SK-N-SH (cell line): ENCODE data around the gene ENTPD2.

ENCODE experiments used
- CHD2 ChIP-seq: fragments of 150-350 bp; IDR thresholded peaks from 2 replicates; pipeline ENCODE4 v1.6.1; 2018; ENCODE audit warnings: low read length; ENCODE audit not compliant: partially characterized antibody
- CTCF ChIP-seq: fragments of 200-600 bp; sonication (generic); IDR thresholded peaks from 2 replicates; pipeline ENCODE4 v1.6.1; 2017; ENCODE audit warnings: antibody characterized with exemption, mild to moderate bottlenecking, moderate library complexity
- ELF1 ChIP-seq: IDR thresholded peaks from 2 replicates; pipeline ENCODE4 v1.4.0; 2012
- EP300 ChIP-seq, 2 experiments: IDR thresholded peaks; 2 replicates each; pipeline versions ENCODE4 v1.4.0 to v1.6.1; 2012; ENCODE audit warnings: borderline replicate concordance in 1 of 2, low read depth in 1 of 2, low read length in 1 of 2
- EZH2phosphoT487 ChIP-seq: fragments of 200-600 bp; sonication (generic); IDR thresholded peaks from 2 replicates; pipeline ENCODE4 v1.6.1; 2017; ENCODE audit warnings: low read depth, mixed run types, mild to moderate bottlenecking, antibody characterized with exemption, moderate library complexity, borderline replicate concordance
- MXI1 ChIP-seq: IDR thresholded peaks from 2 replicates; pipeline ENCODE4 v1.6.1; 2012; ENCODE audit warnings: mild to moderate bottlenecking, low read depth, low read length, improper control_type of control experiment
- POLR2AphosphoS5 ChIP-seq: IDR thresholded peaks from 2 replicates; pipeline ENCODE4 v1.6.1; 2012; ENCODE audit warnings: low read depth, low read length
- RAD21 ChIP-seq: IDR thresholded peaks from 2 replicates; pipeline ENCODE4 v1.6.1; 2012; ENCODE audit warnings: mild to moderate bottlenecking, low read length
- RXRA ChIP-seq: IDR thresholded peaks from 2 replicates; pipeline ENCODE4 v1.4.0; 2012; ENCODE audit warnings: low read depth, mild to moderate bottlenecking, borderline replicate concordance
- TAF1 ChIP-seq: IDR thresholded peaks from 2 replicates; pipeline ENCODE4 v1.6.1; 2012; ENCODE audit warnings: low read depth, mild to moderate bottlenecking, low read length, moderate library complexity, borderline replicate concordance
- TEAD4 ChIP-seq: IDR thresholded peaks from 2 replicates; pipeline ENCODE4 v1.4.0; 2012; ENCODE audit warnings: mild to moderate bottlenecking, borderline replicate concordance; ENCODE audit not compliant: insufficient read depth
- USF1 ChIP-seq: IDR thresholded peaks from 2 replicates; pipeline ENCODE4 v1.4.0; 2012; ENCODE audit warnings: low read depth, borderline replicate concordance
- TF ChIP-seq, protein P1 (sequence below): fragments of 150-350 bp; IDR thresholded peaks from 2 replicates; pipeline ENCODE4 v1.6.1; 2017; ENCODE audit warnings: antibody characterized with exemption, low read length, low read depth, borderline replicate concordance
- TF ChIP-seq, protein P2 (sequence below): IDR thresholded peaks from 2 replicates; pipeline ENCODE4; 2012

DNA sequence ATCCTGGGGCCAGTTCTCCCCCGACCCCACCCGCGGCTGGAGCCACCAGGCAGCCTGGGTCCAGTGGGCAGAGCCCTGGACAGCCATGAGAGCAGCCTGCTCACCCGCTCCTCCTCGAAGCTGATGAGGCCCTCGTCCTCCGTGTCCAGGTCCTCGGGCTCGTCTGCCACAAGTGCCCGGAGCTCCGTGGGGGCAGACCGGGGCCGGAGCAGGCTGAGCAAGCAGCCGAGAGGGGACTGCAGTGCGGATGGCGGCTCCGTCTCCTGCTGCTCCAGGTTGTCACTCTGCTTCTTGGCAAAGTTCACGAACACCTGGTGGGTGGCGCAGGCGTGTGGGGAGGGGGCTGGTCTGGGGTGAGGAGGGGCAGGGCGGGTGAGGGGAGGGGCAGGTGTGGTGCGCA lies 45.5 kb downstream of the ENTPD2 start:
- TF ChIP-seq CTCF: no peak
- no peak for TF ChIP-seq CHD2
- TF ChIP-seq EP300 (IDR thresholded peaks at IDR 0.05; ENCODE audit: borderline replicate concordance in 1 of 2, low read depth in 1 of 2, low read length in 1 of 2): no peak
- no peak for TF ChIP-seq USF1
- no peak for TF ChIP-seq MXI1
- TF ChIP-seq EZH2phosphoT487: no peak
- no peak for TF ChIP-seq RAD21
- TF ChIP-seq, protein P1, sequence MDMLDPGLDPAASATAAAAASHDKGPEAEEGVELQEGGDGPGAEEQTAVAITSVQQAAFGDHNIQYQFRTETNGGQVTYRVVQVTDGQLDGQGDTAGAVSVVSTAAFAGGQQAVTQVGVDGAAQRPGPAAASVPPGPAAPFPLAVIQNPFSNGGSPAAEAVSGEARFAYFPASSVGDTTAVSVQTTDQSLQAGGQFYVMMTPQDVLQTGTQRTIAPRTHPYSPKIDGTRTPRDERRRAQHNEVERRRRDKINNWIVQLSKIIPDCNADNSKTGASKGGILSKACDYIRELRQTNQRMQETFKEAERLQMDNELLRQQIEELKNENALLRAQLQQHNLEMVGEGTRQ: no peak
- no peak for TF ChIP-seq ELF1
- no peak for TF ChIP-seq TEAD4
- no peak for TF ChIP-seq TAF1
- no peak for TF ChIP-seq POLR2AphosphoS5
- TF ChIP-seq, protein P2, sequence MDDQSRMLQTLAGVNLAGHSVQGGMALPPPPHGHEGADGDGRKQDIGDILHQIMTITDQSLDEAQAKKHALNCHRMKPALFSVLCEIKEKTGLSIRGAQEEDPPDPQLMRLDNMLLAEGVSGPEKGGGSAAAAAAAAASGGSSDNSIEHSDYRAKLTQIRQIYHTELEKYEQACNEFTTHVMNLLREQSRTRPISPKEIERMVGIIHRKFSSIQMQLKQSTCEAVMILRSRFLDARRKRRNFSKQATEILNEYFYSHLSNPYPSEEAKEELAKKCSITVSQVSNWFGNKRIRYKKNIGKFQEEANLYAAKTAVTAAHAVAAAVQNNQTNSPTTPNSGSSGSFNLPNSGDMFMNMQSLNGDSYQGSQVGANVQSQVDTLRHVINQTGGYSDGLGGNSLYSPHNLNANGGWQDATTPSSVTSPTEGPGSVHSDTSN: no peak
- TF ChIP-seq RXRA: no peak
